ENCODE measurements around the gene ST8SIA1.

ST8SIA1 gene

GRCh38 chr12:22246217-22246846 is 88.2 kb downstream of the ST8SIA1 start:
- no peaks in the 10 kb centered on the region for H3K79me2 ChIP-seq (ENCODE audit: insufficient read depth, low read length)
- no peak for TF ChIP-seq CTCF (IDR thresholded peaks at IDR 0.05; ENCODE audit: insufficient read depth, low read length, poor library complexity, severe bottlenecking)
- no peak for TF ChIP-seq EZH2phosphoT487 (conservative IDR thresholded peaks at IDR 0.05; ENCODE audit: low read length)
- no peak overlapping the region for H3K4me3 ChIP-seq (ENCODE audit: insufficient read depth, low read length, poor library complexity, severe bottlenecking)
- H3K4me2 ChIP-seq (ENCODE audit: low read depth, low read length, poor library complexity, severe bottlenecking), result no peak overlapping the region
- H3K9me3 ChIP-seq (ENCODE audit: insufficient read depth, low read length), result no peaks in the 10 kb centered on the region
- H4K20me1 ChIP-seq (ENCODE audit: low read depth, low read length), result no peaks in the 10 kb centered on the region
- H3K9ac ChIP-seq (ENCODE audit: low read length), result no peak overlapping the region
- no peak overlapping the region for H2AFZ ChIP-seq (ENCODE audit: low read depth, low read length, severe bottlenecking)
- H3K9me2 ChIP-seq (replicated peaks; ENCODE audit: insufficient read depth, low read length), result no peaks in the 10 kb centered on the region
- no peaks in the 10 kb centered on the region for H3K27me3 ChIP-seq (ENCODE audit: low read length)
- H3K27ac ChIP-seq (ENCODE audit: low read depth, low read length), result no peak overlapping the region
- H3K36me3 ChIP-seq (ENCODE audit: low read length), result no peaks in the 10 kb centered on the region
- H3F3A ChIP-seq (ENCODE audit: insufficient read depth), result no peaks in the 10 kb centered on the region

- H3K36me3 ChIP-seq (ENCODE audit: low read length), result no peaks in the 10 kb centered on the region
- no peak overlapping the region for H3K27ac ChIP-seq (ENCODE audit: low read depth, low read length)
- no peaks in the 10 kb centered on the region for H3F3A ChIP-seq (ENCODE audit: insufficient read depth)
- no peaks in the 10 kb centered on the region for H4K20me1 ChIP-seq (ENCODE audit: low read depth, low read length)
- no peak overlapping the region for H3K4me3 ChIP-seq (ENCODE audit: insufficient read depth, low read length, poor library complexity, severe bottlenecking)
- no peak overlapping the region for H2AFZ ChIP-seq (ENCODE audit: low read depth, low read length, severe bottlenecking)
- TF ChIP-seq CTCF (IDR thresholded peaks at IDR 0.05; ENCODE audit: insufficient read depth, low read length, poor library complexity, severe bottlenecking), result no peak
- no peak for TF ChIP-seq EZH2phosphoT487 (conservative IDR thresholded peaks at IDR 0.05; ENCODE audit: low read length)
- no peaks in the 10 kb centered on the region for H3K9me3 ChIP-seq (ENCODE audit: insufficient read depth, low read length)
- H3K9ac ChIP-seq (ENCODE audit: low read length), result no peak overlapping the region
- no peaks in the 10 kb centered on the region for H3K79me2 ChIP-seq (ENCODE audit: insufficient read depth, low read length)
- H3K27me3 ChIP-seq (ENCODE audit: low read length), result no peaks in the 10 kb centered on the region
- no peak overlapping the region for H3K4me2 ChIP-seq (ENCODE audit: low read depth, low read length, poor library complexity, severe bottlenecking)
- H3K9me2 ChIP-seq (replicated peaks; ENCODE audit: insufficient read depth, low read length), result no peaks in the 10 kb centered on the region
Observed at GRCh38 chr12:22242726-22243125, 91.8 kb downstream of the ST8SIA1 start.

GRCh38 chr12:22238211-22238610 is 96.3 kb downstream of the ST8SIA1 start:
- Histone ChIP-seq H3F3A (ENCODE audit: insufficient read depth) (no peaks in the 10 kb centered on the region), H3K4me3 (ENCODE audit: insufficient read depth, low read length, poor library complexity, severe bottlenecking) (no peak overlapping the region), H3K79me2 (ENCODE audit: insufficient read depth, low read length) (no peaks in the 10 kb centered on the region), H4K20me1 (ENCODE audit: low read depth, low read length) (no peaks in the 10 kb centered on the region), H3K27me3 (ENCODE audit: low read length) (no peaks in the 10 kb centered on the region), H3K9me2 (replicated peaks; ENCODE audit: insufficient read depth, low read length) (no peaks in the 10 kb centered on the region), H3K4me2 (ENCODE audit: low read depth, low read length, poor library complexity, severe bottlenecking) (no peak overlapping the region), H3K9me3 (ENCODE audit: insufficient read depth, low read length) (no peaks in the 10 kb centered on the region), H2AFZ (ENCODE audit: low read depth, low read length, severe bottlenecking) (no peak overlapping the region), H3K36me3 (ENCODE audit: low read length) (no peaks in the 10 kb centered on the region), H3K27ac (ENCODE audit: low read depth, low read length) (no peak overlapping the region), H3K9ac (ENCODE audit: low read length) (no peak overlapping the region)
- TF ChIP-seq EZH2phosphoT487 (conservative IDR thresholded peaks at IDR 0.05; ENCODE audit: low read length), result no peak
- TF ChIP-seq CTCF (IDR thresholded peaks at IDR 0.05; ENCODE audit: insufficient read depth, low read length, poor library complexity, severe bottlenecking), result no peak

Data from SU-DHL-6 (cell line).